OCI-LY7 (cell line): ENCODE measurements around the gene KDM3B. TPM values are rescaled to one million over a fixed set of nuclear protein-coding genes. Genes with fewer than 3 reads are reported as not detected.

Experiments
- BruUV-seq: library from RNA; stranded (reverse); fragments of 400-500 nt; replicated peaks from 2 replicates; lab custom pipeline; 2021; lab: Mats Ljungman, UMichigan
- CTCF ChIA-PET: fragments of 300-600 bp; sonication (Branson Sonifier 250); formaldehyde crosslinking; loops from one replicate; lab custom pipeline; 2022; ENCODE audit warnings: antibody characterized with exemption; ENCODE audit not compliant: unreplicated experiment; lab: Charles Lee
- POLR2A ChIA-PET: fragments of 300-600 bp; sonication (Branson Sonifier 250); formaldehyde crosslinking; loops from one replicate; lab custom pipeline; 2022; ENCODE audit warnings: antibody characterized with exemption; lab: Charles Lee
- DNase-seq: peaks from one replicate; pipeline ENCODE4 v3.0.0-alpha.2; 2015; ENCODE audit warnings: low spot score
- H2AFZ ChIP-seq: fragments of 200-600 bp; sonication (generic), shearing (Covaris generic); 2 replicates; pipeline ENCODE4 v1.6.1; 2014; ENCODE audit warnings: mild to moderate bottlenecking, antibody characterized with exemption, low read length, moderate library complexity
- H3K27ac ChIP-seq: fragments of 200-600 bp; sonication (generic); 2 replicates; pipeline ENCODE4 v1.5.1; 2014; ENCODE audit warnings: mixed run types, low read depth, mild to moderate bottlenecking, moderate library complexity, low read length, inconsistent platforms; ENCODE audit not compliant: poor library complexity, severe bottlenecking
- H3K36me3 ChIP-seq: fragments of 200-600 bp; sonication (generic); 2 replicates; pipeline ENCODE4 v1.6.1; 2014; ENCODE audit warnings: mild to moderate bottlenecking, antibody characterized with exemption, low read length, moderate library complexity, mixed read lengths; ENCODE audit not compliant: insufficient read depth
- H3K4me1 ChIP-seq: fragments of 200-600 bp; sonication (generic); 2 replicates; pipeline ENCODE4 v1.5.1; 2014; ENCODE audit warnings: mild to moderate bottlenecking, low read length; ENCODE audit not compliant: insufficient read depth, poor library complexity, severe bottlenecking
- H3K4me2 ChIP-seq: fragments of 200-600 bp; sonication (generic); 2 replicates; pipeline ENCODE4 v1.6.1; 2014; ENCODE audit warnings: mild to moderate bottlenecking, low read length
- H3K4me3 ChIP-seq: fragments of 200-600 bp; sonication (generic); 2 replicates; pipeline ENCODE4 v1.5.1; 2014; ENCODE audit warnings: mild to moderate bottlenecking, low read depth, low read length; ENCODE audit not compliant: poor library complexity, severe bottlenecking
- H3K79me2 ChIP-seq: fragments of 200-600 bp; sonication (generic); 2 replicates; pipeline ENCODE4 v1.6.1; 2016; ENCODE audit warnings: low read depth, mild to moderate bottlenecking, low read length, moderate library complexity, mixed read lengths; ENCODE audit not compliant: insufficient read depth
- H3K9me2 ChIP-seq: fragments of 200-600 bp; sonication (generic); 2 replicates; pipeline ENCODE4 v1.6.1; 2016; ENCODE audit warnings: mild to moderate bottlenecking, low read length, mixed read lengths; ENCODE audit not compliant: insufficient read depth
- H3K9me3 ChIP-seq: fragments of 200-600 bp; sonication (generic); 2 replicates; pipeline ENCODE4 v1.6.1; 2014; ENCODE audit warnings: mild to moderate bottlenecking, mixed run types, low read length, mixed read lengths
- H4K20me1 ChIP-seq: fragments of 200-600 bp; sonication (generic); 2 replicates; pipeline ENCODE4 v1.6.1; 2014; ENCODE audit warnings: mild to moderate bottlenecking, antibody characterized with exemption, low read length, moderate library complexity, mixed read lengths; ENCODE audit not compliant: insufficient read depth
- CTCF ChIP-seq: fragments of 200-600 bp; sonication (generic); conservative IDR thresholded peaks from 2 replicates; pipeline ENCODE4 v1.5.1; 2014; ENCODE audit warnings: mild to moderate bottlenecking, antibody characterized with exemption, low read length, moderate library complexity, mixed read lengths
- EZH2phosphoT487 ChIP-seq: fragments of 200-600 bp; sonication (generic); IDR thresholded peaks from 2 replicates; pipeline ENCODE4 v1.6.1; 2018; ENCODE audit warnings: low read depth, borderline replicate concordance, mild to moderate bottlenecking, mixed run types, antibody characterized with exemption, low read length, moderate library complexity, mixed read lengths
- intact Hi-C: fragments of 100-400 bp; cut with micrococcal nuclease; formaldehyde crosslinking; loops from one replicate; pipeline ENCODE4 v1.10.0; 2022; ENCODE audit not compliant: unreplicated experiment
- total RNA-seq, 2 experiments: library from RNA; depleted of rRNA in 1 of 2; stranded (reverse); fragments of >200 nt in 1 of 2; shearing (Covaris generic) in 1 of 2; gene quantifications; 2 replicates each; pipeline ENCODE4 v1.2.3, GENCODE V29; 2014 to 2022

The KDM3B gene
- total RNA-seq, 2 experiments from 2014 or later, result 51.1 to 64.8 TPM

- H3K79me2 ChIP-seq, result peaks cover 50% of the 10 kb centered on the region
- H2AFZ ChIP-seq, result peak overlapping the region; percentile 35; the same call in 1 of the 2 replicates
- intact Hi-C loops, result loop anchor here (1.0 to 5.0 kb wide), 3 partner anchors 14 to 189 kb away; partner anchors contain the start of gene ETF1
- H3K27ac ChIP-seq, result peak overlapping the region; percentile 73
- CTCF ChIA-PET, result interaction anchor here (0.6 to 3.9 kb wide), 10 partner anchors 11 to 140 kb away, joined by 3 to 34 read pairs (median 6); partner anchors contain the start of genes CDC25C and FAM53C
- H3K4me3 ChIP-seq, result peak overlapping the region; percentile 98
- TF ChIP-seq CTCF (peak; percentile 53), EZH2phosphoT487 (no peak)
- H3K9me2 ChIP-seq, result no peaks in the 10 kb centered on the region
- H4K20me1 ChIP-seq, result peaks cover 31% of the 10 kb centered on the region
- DNase-seq, result peak; percentile 71
- H3K36me3 ChIP-seq, result peaks cover 50% of the 10 kb centered on the region
- no peaks in the 10 kb centered on the region for H3K9me3 ChIP-seq
- no TSS peak for BruUV-seq
- H3K4me2 ChIP-seq, result peak overlapping the region; percentile 90
- peaks cover 19% of the 10 kb centered on the region for H3K4me1 ChIP-seq
- POLR2A ChIA-PET, result interaction anchor here (0.5 to 8.4 kb wide), 8 partner anchors 14 to 196 kb away, joined by 3 to 102 read pairs (median 6); partner anchors contain the start of genes BRD8, CDC25C, FAM53C and KIF20A
Measured at GRCh38 chr5:138352722-138353559, 456 bp downstream of the KDM3B start.

- no peaks in the 10 kb centered on the region for H3K9me2 ChIP-seq
- ChIA-PET POLR2A (interaction anchor here (0.7 to 8.4 kb wide), 10 partner anchors 14 to 197 kb away, joined by 3 to 102 read pairs (median 5); partner anchors contain the start of genes BRD8, CDC23, CDC25C and ETF1), CTCF (interaction anchor here (0.7 to 3.9 kb wide), 6 partner anchors 15 to 175 kb away, joined by 3 to 34 read pairs (median 4); partner anchors contain the start of genes BRD8, CDC25C, FAM53C and KIF20A)
- H3K36me3 ChIP-seq, result peaks cover 43% of the 10 kb centered on the region
- H4K20me1 ChIP-seq, result peaks cover 31% of the 10 kb centered on the region
- H3K9me3 ChIP-seq, result no peaks in the 10 kb centered on the region
- peaks cover 56% of the 10 kb centered on the region for H3K79me2 ChIP-seq
- H2AFZ ChIP-seq, result peak overlapping the region; percentile 35; the same call in 1 of the 2 replicates
- peak overlapping the region; percentile 90 for H3K4me2 ChIP-seq
- intact Hi-C loops, result loop anchor here (2.0 to 5.0 kb wide), 2 partner anchors 173 to 189 kb away; partner anchors contain the start of gene ETF1
- H3K4me1 ChIP-seq, result peaks cover 19% of the 10 kb centered on the region
- BruUV-seq, result no TSS peak
- DNase-seq, result peak; percentile 68
- peak overlapping the region; percentile 98 for H3K4me3 ChIP-seq
- H3K27ac ChIP-seq, result peak overlapping the region; percentile 73
- TF ChIP-seq CTCF, result no peak
- no peak for TF ChIP-seq EZH2phosphoT487
Measured at GRCh38 chr5:138353560-138354080, 1.1 kb downstream of the KDM3B start.
